ENCODE results near the gene DNAAF3.

DNAAF3 gene

GRCh38 chr19:55147545-55148251 is 18.7 kb downstream of the DNAAF3 start:
- H3K27ac ChIP-seq (ENCODE audit: low read length): no peak overlapping the region
- H3K9me3 ChIP-seq (ENCODE audit: control insufficient read depth, low read depth, low read length): no peaks in the 10 kb centered on the region
- H3K4me1 ChIP-seq (ENCODE audit: control insufficient read depth, low read depth, low read length): peaks cover 22% of the 10 kb centered on the region
- no peak overlapping the region for H3K4me3 ChIP-seq (ENCODE audit: low read length)
- H3K27me3 ChIP-seq (ENCODE audit: control insufficient read depth, insufficient read depth, low read length): no peaks in the 10 kb centered on the region
- no peak overlapping the region for H3K9ac ChIP-seq (ENCODE audit: low read length)
- H3K36me3 ChIP-seq (ENCODE audit: control insufficient read depth, low read depth, low read length): peaks cover 3% of the 10 kb centered on the region

GRCh38 chr19:55146705-55147273 is 19.6 kb downstream of the DNAAF3 start:
- Histone ChIP-seq H3K27me3 (ENCODE audit: control insufficient read depth, insufficient read depth, low read length) (no peaks in the 10 kb centered on the region), H3K4me1 (ENCODE audit: control insufficient read depth, low read depth, low read length) (peaks cover 22% of the 10 kb centered on the region), H3K36me3 (ENCODE audit: control insufficient read depth, low read depth, low read length) (peaks cover 3% of the 10 kb centered on the region), H3K9me3 (ENCODE audit: control insufficient read depth, low read depth, low read length) (no peaks in the 10 kb centered on the region), H3K27ac (ENCODE audit: low read length) (no peak overlapping the region), H3K9ac (ENCODE audit: low read length) (no peak overlapping the region), H3K4me3 (ENCODE audit: low read length) (peak overlapping the region; percentile 48)

- Histone ChIP-seq H3K4me3 (ENCODE audit: low read length) (peak overlapping the region; percentile 62), H3K27me3 (ENCODE audit: control insufficient read depth, insufficient read depth, low read length) (no peaks in the 10 kb centered on the region), H3K4me1 (ENCODE audit: control insufficient read depth, low read depth, low read length) (peaks cover 22% of the 10 kb centered on the region), H3K36me3 (ENCODE audit: control insufficient read depth, low read depth, low read length) (peaks cover 3% of the 10 kb centered on the region), H3K9me3 (ENCODE audit: control insufficient read depth, low read depth, low read length) (no peaks in the 10 kb centered on the region), H3K9ac (ENCODE audit: low read length) (no peak overlapping the region), H3K27ac (ENCODE audit: low read length) (no peak overlapping the region)
Observed at GRCh38 chr19:55146078-55146704, 20.2 kb downstream of the DNAAF3 start.

- H3K4me3 ChIP-seq (ENCODE audit: low read length): no peak overlapping the region
- H3K36me3 ChIP-seq (ENCODE audit: control insufficient read depth, low read depth, low read length): no peaks in the 10 kb centered on the region
- H3K9ac ChIP-seq (ENCODE audit: low read length): no peak overlapping the region
- H3K27me3 ChIP-seq (ENCODE audit: control insufficient read depth, insufficient read depth, low read length): no peaks in the 10 kb centered on the region
- H3K9me3 ChIP-seq (ENCODE audit: control insufficient read depth, low read depth, low read length): no peaks in the 10 kb centered on the region
- H3K27ac ChIP-seq (ENCODE audit: low read length): no peak overlapping the region
- peaks cover 26% of the 10 kb centered on the region for H3K4me1 ChIP-seq (ENCODE audit: control insufficient read depth, low read depth, low read length)
Observed at GRCh38 chr19:55145232-55145631, 21.2 kb downstream of the DNAAF3 start.

GRCh38 chr19:55141696-55142095 is 24.7 kb downstream of the DNAAF3 start:
- Histone ChIP-seq H3K36me3 (ENCODE audit: control insufficient read depth, low read depth, low read length) (no peaks in the 10 kb centered on the region), H3K4me1 (ENCODE audit: control insufficient read depth, low read depth, low read length) (peaks cover 4% of the 10 kb centered on the region), H3K27me3 (ENCODE audit: control insufficient read depth, insufficient read depth, low read length) (no peaks in the 10 kb centered on the region), H3K9ac (ENCODE audit: low read length) (no peak overlapping the region), H3K4me3 (ENCODE audit: low read length) (peak overlapping the region; percentile 16), H3K9me3 (ENCODE audit: control insufficient read depth, low read depth, low read length) (no peaks in the 10 kb centered on the region), H3K27ac (ENCODE audit: low read length) (no peak overlapping the region)

GRCh38 chr19:55137915-55138314 is 28.5 kb downstream of the DNAAF3 start:
- Histone ChIP-seq H3K27ac (ENCODE audit: low read length) (no peak overlapping the region), H3K4me1 (ENCODE audit: control insufficient read depth, low read depth, low read length) (peaks cover 4% of the 10 kb centered on the region), H3K27me3 (ENCODE audit: control insufficient read depth, insufficient read depth, low read length) (no peaks in the 10 kb centered on the region), H3K4me3 (ENCODE audit: low read length) (no peak overlapping the region), H3K9ac (ENCODE audit: low read length) (no peak overlapping the region), H3K9me3 (ENCODE audit: control insufficient read depth, low read depth, low read length) (no peaks in the 10 kb centered on the region), H3K36me3 (ENCODE audit: control insufficient read depth, low read depth, low read length) (no peaks in the 10 kb centered on the region)

GRCh38 chr19:55136399-55137102 is 29.9 kb downstream of the DNAAF3 start:
- Histone ChIP-seq H3K27ac (ENCODE audit: low read length) (no peak overlapping the region), H3K27me3 (ENCODE audit: control insufficient read depth, insufficient read depth, low read length) (no peaks in the 10 kb centered on the region), H3K9ac (ENCODE audit: low read length) (no peak overlapping the region), H3K9me3 (ENCODE audit: control insufficient read depth, low read depth, low read length) (no peaks in the 10 kb centered on the region), H3K4me1 (ENCODE audit: control insufficient read depth, low read depth, low read length) (peaks cover 4% of the 10 kb centered on the region), H3K36me3 (ENCODE audit: control insufficient read depth, low read depth, low read length) (no peaks in the 10 kb centered on the region), H3K4me3 (ENCODE audit: low read length) (no peak overlapping the region)

GRCh38 chr19:55134736-55135135 is 31.7 kb downstream of the DNAAF3 start:
- H3K27ac ChIP-seq (ENCODE audit: low read length): no peak overlapping the region
- H3K27me3 ChIP-seq (ENCODE audit: control insufficient read depth, insufficient read depth, low read length): no peaks in the 10 kb centered on the region

GRCh38 chr19:55133639-55134444 is 32.6 kb downstream of the DNAAF3 start:
- Histone ChIP-seq H3K9ac (ENCODE audit: low read length) (no peak overlapping the region), H3K36me3 (ENCODE audit: control insufficient read depth, low read depth, low read length) (no peaks in the 10 kb centered on the region), H3K27ac (ENCODE audit: low read length) (no peak overlapping the region), H3K4me1 (ENCODE audit: control insufficient read depth, low read depth, low read length) (peaks cover 4% of the 10 kb centered on the region), H3K27me3 (ENCODE audit: control insufficient read depth, insufficient read depth, low read length) (no peaks in the 10 kb centered on the region), H3K4me3 (ENCODE audit: low read length) (no peak overlapping the region), H3K9me3 (ENCODE audit: control insufficient read depth, low read depth, low read length) (no peaks in the 10 kb centered on the region)

More at GRCh38 chr19:55134736-55135135, 31.7 kb downstream of the DNAAF3 start:
- Histone ChIP-seq H3K4me1 (ENCODE audit: control insufficient read depth, low read depth, low read length) (no peaks in the 10 kb centered on the region), H3K4me3 (ENCODE audit: low read length) (no peak overlapping the region), H3K9ac (ENCODE audit: low read length) (no peak overlapping the region), H3K9me3 (ENCODE audit: control insufficient read depth, low read depth, low read length) (no peaks in the 10 kb centered on the region), H3K36me3 (ENCODE audit: control insufficient read depth, low read depth, low read length) (no peaks in the 10 kb centered on the region)

- Histone ChIP-seq H3K27me3 (ENCODE audit: control insufficient read depth, insufficient read depth, low read length) (no peaks in the 10 kb centered on the region), H3K9me3 (ENCODE audit: control insufficient read depth, low read depth, low read length) (no peaks in the 10 kb centered on the region), H3K4me1 (ENCODE audit: control insufficient read depth, low read depth, low read length) (peaks cover 4% of the 10 kb centered on the region), H3K9ac (ENCODE audit: low read length) (no peak overlapping the region), H3K27ac (ENCODE audit: low read length) (no peak overlapping the region), H3K4me3 (ENCODE audit: low read length) (no peak overlapping the region), H3K36me3 (ENCODE audit: control insufficient read depth, low read depth, low read length) (no peaks in the 10 kb centered on the region)
Observed at GRCh38 chr19:55132453-55133129, 33.8 kb downstream of the DNAAF3 start.

Data from iPS-18a (cell line).